GM23338 (cell line): Measurements from ENCODE around the gene ADD3.

Source experiments
- CREB1 ChIP-seq: fragments of 250-450 bp; sonication (Bioruptor Pico); IDR thresholded peaks from 2 replicates; pipeline ENCODE4 v1.5.0; 2020; ENCODE audit warnings: low read depth, mild to moderate bottlenecking, moderate library complexity
- CTCF ChIP-seq, 2 experiments: fragments of 200-600 bp in 1 of 2; sonication (generic) in 1 of 2; conservative IDR thresholded peaks; 2 replicates each; pipeline versions ENCODE4 v1.5.1 to v1.6.1; 2016 to 2017; ENCODE audit warnings: antibody characterized with exemption in 2 of 2, low read depth in 2 of 2, mild to moderate bottlenecking in 2 of 2, moderate library complexity in 1 of 2
- ETS1 ChIP-seq: IDR thresholded peaks from 2 replicates; pipeline ENCODE4 v1.6.1; 2016; ENCODE audit warnings: antibody characterized with exemption
- EZH2 ChIP-seq: fragments of 200-600 bp; sonication (generic); IDR thresholded peaks from one replicate; pipeline ENCODE4 v1.8.0; 2017; ENCODE audit warnings: antibody characterized with exemption, mild to moderate bottlenecking, low read depth; ENCODE audit not compliant: unreplicated experiment
- EZH2phosphoT487 ChIP-seq: fragments of 200-600 bp; sonication (generic); IDR thresholded peaks from one replicate; pipeline ENCODE4 v1.8.1; 2018; ENCODE audit warnings: antibody characterized with exemption; ENCODE audit not compliant: unreplicated experiment
- JUNB ChIP-seq: IDR thresholded peaks from one replicate; pipeline ENCODE4 v1.6.1; 2016; ENCODE audit warnings: antibody characterized with exemption; ENCODE audit not compliant: unreplicated experiment
- POLR2AphosphoS5 ChIP-seq: IDR thresholded peaks from 2 replicates; pipeline ENCODE4 v1.6.1; 2016; ENCODE audit warnings: antibody characterized with exemption, low read depth
- REST ChIP-seq: IDR thresholded peaks from one replicate; pipeline ENCODE4 v1.6.1; 2018; ENCODE audit warnings: antibody characterized with exemption; ENCODE audit not compliant: unreplicated experiment
- STAT1 ChIP-seq: IDR thresholded peaks from one replicate; pipeline ENCODE4 v1.6.1; 2016; ENCODE audit warnings: antibody characterized with exemption; ENCODE audit not compliant: unreplicated experiment
- ZNF114 ChIP-seq: fragments of 250-450 bp; sonication (Bioruptor Pico); IDR thresholded peaks from 2 replicates; pipeline ENCODE4 v1.5.0; 2020; ENCODE audit warnings: mild to moderate bottlenecking, moderate library complexity

- TF ChIP-seq CTCF (conservative IDR thresholded peaks at IDR 0.05; ENCODE audit: low read depth in 2 of 2) (no peak), EZH2 (no peak), EZH2phosphoT487 (no peak), ETS1 (no peak), POLR2AphosphoS5 (no peak), ZNF114 (CRISPR knock-in tag) (no peak), REST (no peak), CREB1 (CRISPR knock-in tag) (no peak), JUNB (no peak), STAT1 (no peak)
Measured at GRCh38 chr10:110074758-110075671, 67.2 kb downstream of the ADD3 start.
